Sciatic nerve (tissue), 2 donors: Measurements from ENCODE around the gene MAGED1. TPM values are rescaled to one million over a fixed set of nuclear protein-coding genes. Genes with fewer than 3 reads are reported as not detected.
A peak's percentile ranks its signal among the peaks of the same experiment; 100 is the strongest.

ENCODE experiments used
- ATAC-seq: fragments of 200-7000 bp; cut with Tn5 transposase; one replicate; pipeline ENCODE4 v1.9.1; 2020; ENCODE audit warnings: mild to moderate bottlenecking, moderate library complexity
- DNase-seq: peaks from one replicate; pipeline ENCODE4 v3.0.0-alpha.2; 2020; ENCODE audit warnings: low spot score
- intact Hi-C: fragments of 100-400 bp; cut with DNase I; formaldehyde crosslinking; loops from one replicate; pipeline ENCODE4 v1.14.2; 2022
- total RNA-seq: library from RNA; stranded (reverse); fragmentation: NEBNext Ultra II Directional; extraction: Animal tissue kit (Norgen Biotek cat#: 25700); gene quantifications from one replicate; pipeline ENCODE4 v1.2.1, GENCODE V29; 2021
- donor health status: DM: no; HTN: no; CAD: no.
- donor health status: DM: no; HTN: no; CAD: no.

MAGED1 gene, protein sequence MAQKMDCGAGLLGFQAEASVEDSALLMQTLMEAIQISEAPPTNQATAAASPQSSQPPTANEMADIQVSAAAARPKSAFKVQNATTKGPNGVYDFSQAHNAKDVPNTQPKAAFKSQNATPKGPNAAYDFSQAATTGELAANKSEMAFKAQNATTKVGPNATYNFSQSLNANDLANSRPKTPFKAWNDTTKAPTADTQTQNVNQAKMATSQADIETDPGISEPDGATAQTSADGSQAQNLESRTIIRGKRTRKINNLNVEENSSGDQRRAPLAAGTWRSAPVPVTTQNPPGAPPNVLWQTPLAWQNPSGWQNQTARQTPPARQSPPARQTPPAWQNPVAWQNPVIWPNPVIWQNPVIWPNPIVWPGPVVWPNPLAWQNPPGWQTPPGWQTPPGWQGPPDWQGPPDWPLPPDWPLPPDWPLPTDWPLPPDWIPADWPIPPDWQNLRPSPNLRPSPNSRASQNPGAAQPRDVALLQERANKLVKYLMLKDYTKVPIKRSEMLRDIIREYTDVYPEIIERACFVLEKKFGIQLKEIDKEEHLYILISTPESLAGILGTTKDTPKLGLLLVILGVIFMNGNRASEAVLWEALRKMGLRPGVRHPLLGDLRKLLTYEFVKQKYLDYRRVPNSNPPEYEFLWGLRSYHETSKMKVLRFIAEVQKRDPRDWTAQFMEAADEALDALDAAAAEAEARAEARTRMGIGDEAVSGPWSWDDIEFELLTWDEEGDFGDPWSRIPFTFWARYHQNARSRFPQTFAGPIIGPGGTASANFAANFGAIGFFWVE
- total RNA-seq, result 75.8 TPM

DNA sequence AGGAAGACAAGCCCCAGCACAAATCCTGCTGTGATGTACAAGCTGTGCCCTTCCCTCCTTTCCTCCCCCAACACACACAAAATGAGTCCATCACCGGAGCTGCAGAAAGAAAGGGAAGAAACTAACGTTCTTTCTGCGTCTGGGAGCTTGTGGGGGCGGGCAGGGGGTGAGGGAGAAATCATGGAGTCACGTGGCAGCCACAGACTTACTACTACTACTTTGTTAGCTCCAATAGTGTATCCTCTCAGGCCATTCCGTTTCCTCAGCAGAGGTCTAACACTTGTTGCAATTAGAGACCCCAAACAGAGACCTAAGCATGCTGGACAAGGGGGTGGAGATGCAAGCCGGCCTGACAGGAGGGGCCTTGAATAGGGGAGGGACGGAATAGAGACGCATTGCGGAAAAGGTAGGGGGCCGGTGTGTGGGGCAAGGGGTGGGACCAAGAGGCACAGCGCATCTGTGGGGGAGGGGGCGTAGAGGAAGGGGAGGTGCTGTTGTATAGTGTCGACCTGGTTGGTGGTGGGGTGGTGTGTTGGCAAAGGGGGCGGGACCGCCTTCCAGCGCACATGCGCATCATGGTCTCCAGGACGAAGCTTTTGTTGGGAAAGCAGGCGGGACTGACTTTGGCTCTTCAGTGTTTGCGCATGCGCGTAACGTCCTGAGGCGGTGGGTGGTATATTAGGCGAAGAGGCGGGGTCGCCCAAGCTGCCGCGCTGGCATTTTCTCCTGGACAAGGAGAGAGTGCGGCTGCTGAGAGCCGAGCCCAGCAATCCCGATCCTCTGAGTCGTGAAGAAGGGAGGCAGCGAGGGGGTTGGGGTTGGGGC, at the start of gene MAGED1:
TSS of gene MAGED1 (plus strand) at position 703 of the 825 bp plus-strand sequence. CDS start 682 bp downstream, outside the sequence.
- ATAC-seq (peak; percentile 94), DNase-seq (peak; percentile 94)
- intact Hi-C loops, result no loop called here

DNA sequence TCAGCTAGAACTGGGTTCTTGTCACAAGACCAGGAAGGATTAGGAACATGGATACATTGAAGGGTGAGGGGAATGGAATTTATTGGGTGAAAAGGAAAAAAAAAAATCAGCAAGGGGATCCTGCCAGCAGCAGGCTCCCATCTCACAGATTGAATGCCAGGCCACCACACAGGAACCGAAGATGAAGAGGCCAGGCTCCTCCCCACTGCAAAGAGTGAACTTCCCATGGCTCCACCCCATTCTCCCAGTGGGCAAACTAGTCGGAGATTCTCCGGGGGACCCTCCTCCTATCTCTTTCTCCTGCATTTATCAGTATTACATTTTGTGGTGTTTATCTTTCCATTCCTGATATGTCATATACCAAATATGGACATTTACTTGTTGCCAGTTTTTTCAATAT, 46.0 kb upstream of the MAGED1 start:
- intact Hi-C loops, result no loop called here
- DNase-seq, result no peak
- no peak for ATAC-seq

DNA sequence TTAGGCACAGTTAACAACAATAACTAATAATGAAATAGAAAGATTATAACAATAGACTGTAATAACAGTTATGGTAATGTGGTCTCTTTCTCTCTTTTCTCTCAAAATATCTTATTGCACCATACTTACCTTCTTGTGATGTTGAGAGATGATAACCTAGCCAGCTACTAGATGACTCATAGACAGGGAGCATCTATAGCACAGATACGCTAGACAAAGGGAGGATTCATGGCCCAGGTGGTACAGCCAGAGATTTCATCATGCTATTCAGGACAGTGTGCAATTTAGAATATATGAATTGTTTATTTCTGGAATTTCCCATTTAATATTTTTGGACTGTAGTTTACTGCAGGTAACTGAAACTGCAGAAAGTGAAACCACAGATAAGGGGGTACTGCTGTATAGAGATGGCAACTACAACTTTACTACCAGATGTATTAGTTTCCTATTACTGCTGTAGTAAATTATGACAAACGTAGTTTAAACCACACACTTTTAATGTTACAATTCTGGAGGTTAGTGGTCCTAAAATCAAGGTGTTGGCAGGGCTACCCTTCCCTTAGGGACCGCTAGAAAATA, 41.8 kb upstream of the MAGED1 start:
- DNase-seq, result no peak
- no peak for ATAC-seq
- intact Hi-C loops, result no loop called here

DNA sequence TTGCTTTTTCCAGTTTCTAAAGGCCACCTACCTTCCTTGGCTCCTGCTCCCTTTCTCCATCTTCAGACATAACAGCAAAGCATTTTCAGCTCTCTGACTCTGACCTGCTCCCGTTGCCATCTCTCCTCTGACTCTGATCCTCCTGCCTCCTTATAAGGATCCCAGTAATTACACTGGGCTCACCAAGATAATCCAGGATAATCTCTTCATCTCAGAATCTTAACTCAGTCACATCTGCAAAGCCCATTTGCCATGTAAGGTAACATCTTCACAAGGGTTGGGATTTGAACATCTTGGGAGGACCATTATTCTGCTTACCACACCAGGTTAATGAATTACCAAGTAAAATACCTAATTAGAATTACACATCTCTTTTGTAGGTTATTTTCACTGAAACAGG, 41.3 kb upstream of the MAGED1 start:
- no peak for DNase-seq

DNA sequence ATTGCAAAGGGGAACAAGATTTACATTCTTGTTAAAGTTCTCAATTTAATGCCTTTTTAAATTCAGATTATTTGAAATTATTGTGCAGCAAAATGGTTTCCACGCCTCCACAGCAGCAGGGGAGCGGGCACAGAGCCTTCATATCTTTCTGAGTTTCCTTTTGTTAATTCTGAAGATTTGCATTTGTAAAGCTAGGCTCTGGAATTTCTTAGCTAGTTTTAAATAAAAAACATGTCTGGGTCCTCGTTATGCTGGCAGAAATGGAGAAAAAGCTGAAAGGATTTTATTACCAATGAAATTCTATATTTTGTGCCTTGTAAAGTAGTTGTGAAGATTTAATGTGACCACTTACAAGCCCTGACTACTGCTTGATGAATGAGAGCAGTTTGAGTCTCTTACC, 40.8 kb upstream of the MAGED1 start:
- ATAC-seq (no peak), DNase-seq (no peak)
- intact Hi-C loops, result no loop called here

More for the DNA sequence above, 41.3 kb upstream of the MAGED1 start:
- intact Hi-C loops, result no loop called here
- ATAC-seq, result no peak

DNA sequence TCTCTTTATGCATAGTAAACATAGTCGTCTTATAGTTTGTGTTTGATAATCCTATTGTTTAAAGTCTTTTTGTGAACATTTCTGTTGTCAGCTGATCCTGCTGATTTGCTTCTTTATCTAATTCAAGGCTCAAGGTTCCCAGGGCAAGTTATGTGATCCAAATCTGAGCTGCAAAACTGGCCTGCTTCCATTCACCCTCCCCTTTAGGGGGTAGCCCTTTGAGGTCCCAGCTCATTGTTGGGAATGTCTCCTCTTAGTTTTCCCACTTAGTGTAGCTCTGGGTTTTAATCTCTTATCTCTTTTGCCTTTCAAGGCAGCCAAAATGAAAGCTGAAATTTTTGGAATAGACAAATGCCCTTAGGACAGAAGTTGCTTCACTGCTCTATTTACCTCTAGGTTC, 40.2 kb upstream of the MAGED1 start:
- intact Hi-C loops, result no loop called here
- no peak for ATAC-seq
- DNase-seq, result no peak

DNA sequence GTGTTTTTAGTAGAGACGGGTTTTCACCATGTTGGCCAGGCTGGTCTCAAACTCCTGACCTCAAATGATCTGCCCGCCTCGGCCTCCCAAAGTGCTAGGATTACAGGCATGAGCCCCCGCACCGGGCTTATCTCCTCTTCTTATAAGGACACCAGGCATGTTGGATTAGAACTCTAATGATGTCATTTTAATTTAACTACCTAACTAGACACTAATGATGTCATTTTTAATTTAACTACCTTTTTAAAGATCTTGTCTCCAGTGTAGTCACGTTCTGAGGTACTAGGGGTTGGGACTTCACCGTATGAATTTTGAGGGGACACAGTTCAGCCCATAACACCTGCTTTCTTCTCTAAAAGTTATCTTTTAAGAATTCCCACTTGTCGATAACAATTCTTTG, 37.7 kb upstream of the MAGED1 start:
- intact Hi-C loops, result no loop called here
- no peak for DNase-seq
- ATAC-seq, result no peak

DNA sequence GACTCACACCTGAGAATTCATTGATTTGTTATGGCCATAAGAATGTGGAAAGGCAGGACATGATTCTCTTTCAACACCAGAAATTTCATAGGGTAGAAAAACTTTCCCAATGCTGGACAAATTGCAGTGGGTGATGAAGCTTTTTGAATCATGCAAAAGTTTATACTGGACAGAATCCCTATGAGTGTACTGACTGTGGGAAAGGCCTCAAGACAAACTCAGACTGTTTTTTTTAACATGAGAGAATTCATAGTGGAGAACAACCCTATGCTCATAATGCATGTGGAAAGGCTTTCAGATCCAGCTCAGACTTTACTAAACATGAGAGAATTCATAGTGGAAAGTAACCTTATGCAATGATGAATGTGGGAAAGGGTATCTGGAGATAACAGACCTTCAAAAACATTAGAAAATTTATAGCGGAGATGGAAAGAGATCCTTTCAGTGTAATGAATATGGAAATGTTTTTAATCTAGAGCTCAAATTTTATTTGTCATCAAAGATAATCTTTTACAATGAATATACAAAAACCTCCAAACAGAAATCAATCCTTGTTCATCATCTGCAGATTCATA, 36.2 kb upstream of the MAGED1 start:
- ATAC-seq (no peak), DNase-seq (no peak)
- intact Hi-C loops, result no loop called here

DNA sequence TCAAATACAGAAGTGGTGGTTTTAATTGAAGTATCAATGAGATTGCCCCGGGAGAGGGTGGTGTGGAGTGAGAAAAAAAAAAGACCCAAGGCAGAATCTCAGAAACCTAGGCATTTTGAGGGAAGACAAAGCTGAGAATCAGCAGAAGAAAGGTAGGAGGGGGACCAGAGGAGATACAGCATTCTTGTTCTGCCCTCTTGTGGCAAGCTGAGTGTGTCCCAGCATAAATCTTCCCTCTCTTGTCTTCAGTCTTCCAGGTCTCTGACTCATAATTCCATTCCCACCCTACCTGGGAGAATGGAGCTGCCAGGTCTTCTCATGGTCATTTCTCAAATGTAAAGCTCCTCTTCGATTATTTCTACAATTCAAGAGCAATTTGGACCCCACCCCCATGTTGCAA, 32.7 kb upstream of the MAGED1 start:
- intact Hi-C loops, result no loop called here
- DNase-seq (no peak), ATAC-seq (peak; percentile 57)

DNA sequence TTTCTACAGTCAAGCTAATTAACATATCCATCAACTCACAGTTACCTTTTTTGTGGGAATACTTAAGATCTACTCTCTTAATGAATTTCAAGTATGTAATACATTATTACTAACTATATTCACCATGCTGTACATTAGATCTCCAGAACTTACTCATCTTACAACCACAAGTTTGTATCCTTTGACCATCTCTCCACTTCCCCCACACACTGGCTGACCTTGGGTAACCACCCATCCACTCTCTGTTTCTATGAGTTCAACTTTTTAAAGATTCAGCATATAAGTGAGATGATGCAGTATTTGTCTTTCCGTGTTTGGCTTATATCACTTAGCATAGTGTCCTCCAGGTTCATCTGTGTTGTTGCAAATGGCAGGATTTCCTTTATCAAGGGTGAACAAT, 30.5 kb upstream of the MAGED1 start:
- ATAC-seq, result no peak
- intact Hi-C loops, result no loop called here
- DNase-seq, result no peak

DNA sequence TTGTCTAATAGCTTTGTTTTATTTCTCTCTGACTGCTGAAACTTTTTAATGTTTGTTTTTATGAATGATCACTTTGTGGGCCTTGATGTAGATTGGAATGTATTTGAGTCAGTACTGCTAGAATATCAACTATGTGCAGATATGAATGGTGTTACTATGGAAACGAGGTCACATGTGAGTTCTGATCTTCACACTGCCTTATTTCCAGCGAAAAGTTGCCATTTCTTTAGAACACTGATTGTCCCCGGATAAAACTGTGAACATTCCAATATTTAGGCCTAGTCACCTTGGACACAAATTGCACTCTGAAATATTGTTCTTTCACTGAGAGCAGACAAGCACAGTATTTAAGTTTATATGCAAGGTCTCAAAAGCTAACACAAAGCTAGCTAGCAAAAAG, 27.2 kb upstream of the MAGED1 start:
- DNase-seq (no peak), ATAC-seq (no peak)
- intact Hi-C loops, result no loop called here

DNA sequence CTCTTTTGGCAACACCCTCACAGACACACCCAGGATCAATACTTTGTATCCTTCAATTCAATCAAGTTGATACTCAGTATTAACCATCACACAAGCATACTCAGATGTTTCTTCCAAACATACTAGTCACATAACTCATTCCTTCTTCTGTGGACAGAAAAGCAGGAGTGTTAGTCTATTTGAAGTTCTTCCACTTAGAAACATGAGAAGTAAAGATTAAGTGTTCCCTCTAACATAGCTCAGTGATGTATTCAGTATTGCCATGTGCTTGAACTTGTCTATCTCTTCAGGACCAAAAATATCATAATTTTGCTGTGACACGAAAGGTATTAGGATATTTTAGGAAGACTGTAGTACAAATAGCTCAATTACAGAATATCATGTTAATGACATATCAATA, 25.8 kb upstream of the MAGED1 start:
- intact Hi-C loops, result no loop called here
- no peak for ATAC-seq
- DNase-seq, result no peak

DNA sequence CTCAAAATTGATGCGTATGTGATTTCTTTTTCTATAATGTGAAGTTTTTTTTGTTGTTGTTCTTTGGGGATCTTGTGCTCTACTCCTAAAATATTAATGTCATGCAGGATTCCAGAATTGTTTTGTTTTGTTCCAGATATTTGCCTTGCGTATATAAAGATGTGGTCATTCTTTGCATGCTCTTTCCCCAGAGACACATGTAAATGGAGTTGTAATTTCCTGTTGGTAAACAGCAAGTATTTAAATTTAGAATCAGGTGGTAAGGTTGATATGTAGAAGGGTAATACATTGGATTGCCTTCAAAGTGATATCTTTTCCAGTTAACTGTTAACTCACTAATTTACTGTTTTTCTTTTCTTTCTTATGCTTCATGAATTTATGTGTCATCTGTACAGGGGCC, 23.1 kb upstream of the MAGED1 start:
- intact Hi-C loops, result no loop called here
- ATAC-seq (no peak), DNase-seq (no peak)

DNA sequence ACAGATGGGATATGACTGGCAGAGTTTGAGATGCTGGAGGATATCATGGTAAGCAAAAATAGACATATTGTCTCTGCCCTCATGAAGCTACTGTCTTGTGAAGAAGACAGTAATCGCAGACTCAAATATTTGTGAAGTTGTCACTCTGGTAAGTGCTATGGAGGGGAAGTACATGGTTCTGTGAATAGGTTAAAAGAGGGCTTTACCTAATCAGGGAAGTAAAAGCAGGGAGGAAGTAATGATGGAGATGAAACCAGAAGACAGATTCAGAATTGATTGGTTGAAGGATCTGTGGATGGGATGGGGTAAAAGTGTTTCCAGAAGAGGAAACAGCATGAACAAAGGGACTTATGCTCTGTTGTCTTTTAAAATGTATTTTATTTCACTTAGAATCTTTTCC, 19.3 kb upstream of the MAGED1 start:
- intact Hi-C loops, result no loop called here
- DNase-seq, result no peak
- no peak for ATAC-seq

DNA sequence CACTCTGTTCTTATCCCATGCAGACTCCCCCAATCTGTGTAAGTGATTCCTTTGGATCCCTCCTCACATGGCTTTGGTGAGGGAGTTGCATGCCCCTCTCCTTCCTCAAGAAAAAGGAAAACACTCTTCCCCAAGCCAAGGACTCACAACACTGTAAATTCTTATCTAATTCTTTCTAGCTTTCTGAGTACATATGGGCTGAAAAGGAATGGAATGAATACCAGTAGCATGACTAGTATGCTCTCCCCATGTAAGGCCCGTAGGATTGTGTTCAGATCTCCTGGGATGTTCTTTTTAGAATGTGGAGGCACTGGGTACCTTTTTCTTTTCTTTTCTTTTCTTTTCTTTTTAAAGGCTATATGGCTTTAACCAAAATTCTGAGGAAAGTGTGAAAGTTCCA, 17.0 kb upstream of the MAGED1 start:
- intact Hi-C loops, result no loop called here
- no peak for ATAC-seq

DNA sequence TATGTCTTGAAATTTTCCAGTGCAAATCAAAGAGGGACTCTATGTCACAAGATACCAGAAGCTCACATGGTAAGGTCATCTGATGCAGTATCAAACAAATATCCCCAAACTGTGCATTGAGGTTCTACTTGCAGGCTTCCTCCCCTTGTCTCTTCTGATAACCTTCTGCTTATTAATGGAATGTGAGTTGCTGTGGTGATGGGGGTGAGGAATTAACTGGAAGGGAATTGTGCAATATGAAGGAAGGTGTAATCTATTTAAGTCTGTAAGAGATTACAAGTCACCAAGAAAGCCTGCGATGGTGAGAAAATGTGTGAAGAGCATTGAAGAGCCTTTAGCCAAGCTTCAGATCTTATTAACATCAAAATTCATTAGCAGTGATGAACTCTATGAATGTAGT, 15.4 kb upstream of the MAGED1 start:
- ATAC-seq (no peak), DNase-seq (no peak)
- intact Hi-C loops, result no loop called here

More for the DNA sequence above, 17.0 kb upstream of the MAGED1 start:
- DNase-seq, result no peak

DNA sequence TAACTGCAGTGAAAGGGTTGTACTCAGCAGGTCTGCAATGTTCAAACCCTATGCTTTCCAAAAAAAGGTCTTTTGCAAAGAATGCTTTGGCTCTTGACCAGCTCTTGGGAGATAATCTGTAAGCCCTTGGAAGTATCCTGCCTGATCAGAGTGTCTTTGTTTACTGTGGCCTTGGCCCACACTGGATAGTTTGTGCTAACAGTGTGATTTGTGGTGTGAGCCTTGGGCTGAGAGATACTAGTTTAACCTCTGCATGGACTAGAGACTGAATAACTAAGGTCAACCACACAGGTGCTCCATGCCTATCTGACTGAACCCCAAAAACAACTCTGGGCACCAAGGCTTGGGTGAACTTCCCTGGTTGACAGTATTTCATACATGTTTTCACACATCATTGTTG, 3.6 kb upstream of the MAGED1 start:
- DNase-seq, result no peak
- ATAC-seq, result no peak
- intact Hi-C loops, result no loop called here

DNA sequence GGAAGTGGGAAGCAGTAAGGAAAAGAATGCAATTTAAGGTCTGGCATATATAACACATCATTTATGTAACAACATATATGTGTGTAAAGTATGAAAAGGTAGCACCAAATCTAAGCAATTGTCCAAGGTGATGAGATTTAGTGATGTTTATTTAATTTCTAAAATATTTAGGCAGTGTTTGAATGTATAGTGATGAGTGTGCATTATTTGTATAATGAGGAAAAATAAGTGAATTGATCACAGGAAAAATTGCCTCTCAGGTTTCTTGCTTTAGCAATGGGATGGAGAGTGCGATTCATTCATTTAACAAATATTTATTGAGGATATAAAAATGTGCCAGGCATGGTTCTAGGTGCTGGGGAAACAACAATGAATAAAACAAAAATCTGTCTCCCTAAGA, 2.2 kb upstream of the MAGED1 start:
- intact Hi-C loops, result no loop called here
- DNase-seq, result no peak
- no peak for ATAC-seq
